HEK293 (cell line): ENCODE results near the gene IL1RL2.

Experiments
- ZIC2 ChIP-seq: fragments of 450-650 bp; formaldehyde crosslinking; IDR thresholded peaks from 2 replicates; pipeline ENCODE4 v1.5.1; 2016; ENCODE audit warnings: missing biosample characterization, missing genetic modification characterization
- ZNF76 ChIP-seq: fragments of 450-650 bp; formaldehyde crosslinking; IDR thresholded peaks from 2 replicates; pipeline ENCODE4; 2016; ENCODE audit warnings: low read depth, missing biosample characterization, missing genetic modification characterization, borderline replicate concordance

- TF ChIP-seq ZIC2 (tag by site-specific recombination) (no peak), ZNF76 (no peak)
Measured at GRCh38 chr2:102251042-102251848, 64.4 kb downstream of the IL1RL2 start.
